RKO (cell line): Measurements from ENCODE around the gene NUDT16L1.
A peak's percentile ranks its signal among the peaks of the same experiment; 100 is the strongest.

Source experiments
- DNase-seq: peaks from one replicate; pipeline ENCODE4 v3.0.0-alpha.2; 2016; ENCODE audit warnings: low spot score

The NUDT16L1 gene

DNA sequence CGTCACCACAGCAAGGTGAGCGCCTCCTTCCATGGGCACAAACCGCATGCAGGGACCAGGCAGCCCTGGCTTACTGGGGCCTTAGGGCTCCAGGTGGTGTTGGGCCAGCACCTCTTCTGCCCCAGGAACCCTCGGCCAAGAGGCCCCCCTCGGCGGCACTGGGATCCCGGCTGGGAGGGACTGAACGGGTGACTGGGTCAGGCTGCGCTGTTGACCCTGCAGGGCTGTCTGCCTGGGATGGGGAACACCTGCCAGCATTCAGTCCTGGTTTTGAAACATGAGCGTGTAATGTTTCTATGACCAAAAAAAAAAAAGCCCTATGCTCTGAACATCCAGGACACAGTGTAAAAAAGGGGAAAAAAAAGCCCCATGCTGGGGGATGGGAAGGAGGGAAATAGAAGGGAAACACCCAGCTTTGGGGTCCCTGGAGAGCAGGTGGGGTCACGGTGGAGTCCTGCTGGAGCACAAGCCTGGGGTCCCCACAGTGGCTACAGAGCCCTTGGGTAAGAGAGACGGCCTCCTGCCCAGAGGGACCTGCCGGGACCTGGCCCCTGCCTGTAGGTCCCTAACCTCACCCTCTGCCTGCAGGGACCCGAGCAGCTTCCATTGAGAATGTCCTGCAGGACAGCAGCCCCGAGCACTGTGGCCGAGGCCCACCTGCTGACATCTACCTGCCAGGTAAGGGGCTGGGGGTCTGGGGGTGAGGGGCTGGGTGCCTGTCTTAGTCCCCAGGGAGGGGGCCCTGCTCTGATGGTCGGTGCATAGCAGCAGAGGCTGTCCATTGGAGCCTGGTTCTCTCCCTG lies 9.9 kb upstream of the NUDT16L1 start:
- DNase-seq: no peak

DNA sequence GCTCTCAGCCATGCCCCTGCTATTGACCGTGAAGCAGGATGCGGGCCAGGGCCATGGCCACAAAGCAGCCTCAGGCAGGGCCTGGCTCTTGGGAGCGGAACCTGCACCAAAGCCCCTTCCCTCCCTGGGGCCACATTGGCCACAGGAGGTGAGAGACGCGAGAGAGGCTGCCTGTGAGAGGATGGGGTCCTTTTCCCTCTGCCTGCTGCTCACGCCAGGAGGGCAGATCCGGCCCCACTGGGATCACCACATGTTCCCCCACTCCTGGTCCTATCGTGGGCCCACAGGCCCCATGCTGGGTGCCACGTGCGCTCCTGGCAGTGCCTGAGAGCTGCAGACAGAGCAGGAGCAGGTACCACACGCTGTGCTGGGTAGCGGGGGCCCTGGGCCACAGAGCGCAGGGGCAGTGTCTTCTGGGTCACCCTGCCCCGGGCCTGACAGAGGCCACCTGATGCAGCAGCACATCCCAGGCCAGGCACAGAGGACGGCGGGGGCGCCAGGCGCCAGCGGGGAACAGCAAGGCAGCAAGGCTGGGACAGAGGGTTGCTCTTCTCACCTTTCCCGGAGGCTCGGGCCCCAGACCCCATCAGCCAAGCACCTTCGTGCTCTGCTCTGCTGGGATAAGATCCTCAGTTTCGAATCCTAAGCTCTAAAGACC lies 9.2 kb upstream of the NUDT16L1 start:
- DNase-seq: no peak

DNA sequence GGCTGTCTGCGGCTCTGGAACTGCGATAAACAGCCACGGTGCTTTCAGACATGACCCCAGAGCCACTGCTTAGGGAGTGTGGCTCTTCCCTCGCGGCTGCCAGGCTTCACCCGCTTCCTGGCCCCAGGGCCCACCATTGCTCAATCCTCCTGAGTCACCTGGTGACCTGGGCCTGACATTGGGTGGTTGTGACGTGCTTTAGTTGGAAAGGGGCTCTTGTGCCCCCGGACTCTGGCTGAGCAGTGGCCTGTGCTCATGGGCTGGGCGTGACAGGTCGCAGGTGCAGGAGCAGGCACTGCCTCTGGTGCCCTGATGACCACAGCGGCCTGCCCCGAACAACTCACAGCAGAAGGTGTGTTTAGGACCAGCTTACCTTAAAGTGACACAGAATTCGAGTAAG lies 8.6 kb upstream of the NUDT16L1 start:
- DNase-seq: no peak

DNA sequence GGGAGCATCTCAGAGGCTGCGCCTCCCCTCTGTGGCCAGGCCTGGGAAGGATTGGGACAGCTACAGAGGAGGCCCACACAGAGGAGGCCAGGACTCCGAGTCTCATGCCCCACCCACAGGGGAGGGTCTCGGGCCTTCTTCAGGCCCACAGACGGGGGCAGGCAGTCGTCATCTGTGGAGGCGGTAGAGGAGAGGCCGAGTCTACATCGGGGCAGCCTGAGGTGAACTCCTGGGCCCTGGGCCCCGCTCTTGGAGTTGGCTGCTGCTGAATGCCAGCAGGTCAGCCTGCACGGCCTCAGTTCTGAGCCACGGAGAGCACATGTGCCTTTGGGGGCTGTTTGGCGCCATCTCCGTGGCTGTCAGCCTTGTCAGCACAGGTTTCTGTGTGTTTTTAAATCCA lies 8.1 kb upstream of the NUDT16L1 start:
- DNase-seq: no peak

DNA sequence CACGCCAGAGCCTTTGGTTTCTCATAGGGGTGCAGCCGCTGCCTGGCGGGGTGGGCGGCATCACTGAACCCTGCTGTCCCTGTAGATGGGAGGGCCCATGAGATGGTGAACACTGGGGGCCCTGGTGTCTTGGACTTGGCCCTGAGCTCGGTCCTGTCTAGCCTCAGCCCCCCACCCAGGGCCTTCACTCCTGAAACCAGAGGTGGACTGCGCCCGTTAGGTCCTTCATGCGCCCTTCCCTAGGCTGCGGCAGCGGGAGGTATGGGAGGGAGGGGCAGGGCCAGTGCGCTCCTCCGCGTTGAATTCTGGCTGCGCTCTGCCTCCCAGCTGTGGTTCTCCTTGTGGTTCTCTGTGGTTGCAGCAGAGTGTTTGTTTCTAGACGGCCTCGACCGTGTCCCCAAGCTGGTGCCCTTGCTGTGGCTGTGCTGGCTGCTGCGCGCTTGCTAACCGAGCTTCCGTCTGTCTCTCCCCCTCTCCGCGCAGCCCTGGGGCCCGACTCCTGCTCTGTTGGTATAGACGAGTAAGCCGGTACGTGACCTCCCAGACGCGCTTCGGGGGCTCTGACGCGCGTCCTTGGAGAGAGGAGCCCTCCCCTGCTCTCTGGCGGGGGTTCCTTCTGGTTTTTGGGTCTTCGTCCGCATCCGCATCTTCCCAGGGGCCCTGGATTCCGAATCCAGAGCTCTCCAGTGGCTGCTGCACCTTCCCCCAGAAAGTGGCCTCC lies 7.4 kb upstream of the NUDT16L1 start:
- no peak for DNase-seq

DNA sequence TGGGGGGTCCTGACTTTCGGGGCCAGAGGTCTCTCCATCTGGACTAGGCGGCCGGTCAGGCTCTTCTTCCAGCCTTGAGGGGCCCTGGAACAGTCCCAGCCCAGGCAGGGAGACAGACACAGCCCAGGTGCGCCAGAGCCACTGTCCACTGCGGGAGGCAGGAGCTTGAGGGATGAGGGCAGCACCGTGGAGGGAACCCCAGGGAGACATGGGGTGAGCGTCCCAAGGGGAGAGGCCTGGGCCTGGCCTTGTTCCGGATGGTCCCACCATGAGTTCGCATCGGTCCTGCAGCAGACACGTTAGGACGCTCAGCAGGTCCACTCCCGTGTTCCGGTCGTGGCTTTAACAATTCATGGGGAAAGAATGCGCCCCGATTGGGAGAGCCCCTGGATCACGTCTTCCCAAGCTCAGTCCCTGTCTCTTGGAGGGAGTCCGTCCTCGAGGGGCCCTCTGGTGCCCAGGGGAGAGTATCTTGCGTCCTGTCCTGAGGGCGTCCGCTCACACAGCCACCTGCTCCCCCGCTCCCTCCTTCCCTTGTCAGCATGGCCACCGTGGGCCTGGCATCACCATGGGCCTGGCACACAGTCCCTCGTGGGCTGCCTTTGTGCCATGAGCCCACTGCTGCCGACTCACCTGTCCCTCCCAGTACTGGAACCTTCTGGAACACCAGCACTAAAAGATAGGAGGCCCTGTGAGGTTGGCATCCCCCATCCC lies 6.7 kb upstream of the NUDT16L1 start:
- DNase-seq: no peak

DNA sequence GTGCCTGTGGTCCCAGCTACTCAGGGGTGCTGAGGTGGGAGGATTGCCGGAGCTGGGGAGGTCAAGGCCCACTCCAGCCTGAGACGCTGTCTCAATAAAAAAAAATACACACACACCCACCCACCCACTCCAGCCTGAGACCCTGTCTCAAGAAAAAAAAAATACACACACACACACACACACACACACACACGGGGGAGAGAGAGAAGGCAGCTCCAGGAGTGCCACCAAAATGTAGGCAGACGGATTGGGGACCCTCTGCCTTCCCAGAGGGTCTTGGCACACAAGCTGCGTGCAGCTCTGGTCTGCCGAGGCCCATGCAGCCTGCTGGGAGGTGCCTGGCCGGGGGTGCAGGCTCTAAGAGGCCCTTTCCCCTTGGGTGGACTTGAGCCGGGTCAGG lies 5.9 kb upstream of the NUDT16L1 start:
- no peak for DNase-seq

DNA sequence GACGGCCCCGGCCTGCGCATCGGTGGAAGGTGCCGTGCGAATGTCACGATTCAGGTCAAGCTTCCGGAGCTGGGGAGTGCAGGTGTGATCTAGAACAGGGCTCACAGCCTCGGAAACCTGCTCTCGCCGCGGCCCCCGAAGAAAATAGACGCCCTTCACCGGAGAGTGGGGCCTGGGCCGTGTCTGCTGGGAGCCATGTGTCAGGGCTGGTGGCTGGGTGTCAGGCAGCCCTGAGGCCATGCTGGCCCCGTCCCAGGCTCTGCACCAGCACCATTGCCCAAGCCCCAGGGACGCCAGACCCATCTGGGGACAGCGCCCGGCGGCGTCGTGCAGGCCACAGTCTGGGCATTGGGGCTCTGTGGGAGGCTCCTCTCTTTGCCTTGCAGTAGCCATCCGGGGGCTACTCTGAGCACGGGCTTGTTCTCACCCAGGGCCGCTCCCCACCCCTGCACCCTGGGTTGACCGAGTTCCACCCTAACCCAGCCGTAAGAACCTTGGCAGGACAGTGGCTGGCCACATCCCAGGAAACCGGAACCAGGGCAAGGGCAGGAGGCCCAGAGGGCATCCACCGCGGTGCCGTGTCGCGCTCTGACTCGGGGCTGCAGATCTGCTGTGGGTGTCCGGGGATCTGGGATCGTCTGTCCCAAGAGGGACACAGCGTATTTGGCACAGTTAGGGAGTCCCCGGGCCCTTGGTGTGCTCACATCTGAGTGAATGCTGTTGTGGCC lies 5.3 kb upstream of the NUDT16L1 start:
- no peak for DNase-seq

DNA sequence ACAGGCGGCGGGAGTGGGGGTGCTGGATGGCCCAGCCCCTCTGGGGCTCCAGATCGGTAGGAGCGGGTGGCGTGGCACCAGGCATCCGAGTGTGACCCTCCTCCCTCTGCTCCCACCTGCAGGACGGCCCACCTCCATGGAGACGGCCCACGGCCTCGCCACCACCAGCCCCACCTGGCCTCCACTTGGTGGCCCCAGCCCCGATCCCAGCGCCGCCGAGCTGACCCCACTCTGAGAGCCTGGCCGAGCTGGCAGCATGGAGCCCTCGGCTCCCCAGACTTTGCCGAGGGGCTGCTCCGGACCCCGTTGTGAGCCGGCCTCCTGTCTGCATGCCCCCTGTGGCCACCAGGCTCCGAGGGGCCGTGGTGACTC lies 4.7 kb upstream of the NUDT16L1 start:
- no peak for DNase-seq

DNA sequence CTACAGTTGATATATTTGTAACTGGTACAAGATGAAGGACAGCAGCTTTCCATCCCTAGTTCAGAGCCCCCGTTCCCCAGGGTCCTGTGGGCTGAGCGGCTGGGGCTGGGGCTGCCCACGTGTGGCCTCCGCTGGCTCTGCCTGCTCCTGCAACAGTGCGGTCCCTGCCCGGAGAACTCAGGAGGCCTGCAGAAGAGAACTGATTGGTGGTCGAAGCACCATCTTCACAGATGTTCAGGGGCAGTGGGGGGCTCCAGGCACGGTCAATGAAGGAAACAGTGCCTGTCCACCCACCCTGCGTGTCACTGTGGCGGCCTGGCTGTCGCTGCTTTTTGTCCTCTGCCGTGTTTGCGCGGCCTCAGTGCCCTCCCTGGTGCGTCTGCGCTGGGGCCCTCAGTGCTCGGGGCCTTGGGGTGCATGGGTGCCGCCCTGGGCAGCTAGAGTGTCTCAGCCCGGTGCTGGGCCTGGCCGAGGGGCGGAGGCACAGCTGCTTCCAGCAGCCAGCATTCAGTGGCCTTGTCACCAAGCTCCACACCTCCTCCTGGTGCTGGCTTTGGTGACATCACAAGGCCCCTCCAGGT lies 4.2 kb upstream of the NUDT16L1 start:
- DNase-seq: no peak

DNA sequence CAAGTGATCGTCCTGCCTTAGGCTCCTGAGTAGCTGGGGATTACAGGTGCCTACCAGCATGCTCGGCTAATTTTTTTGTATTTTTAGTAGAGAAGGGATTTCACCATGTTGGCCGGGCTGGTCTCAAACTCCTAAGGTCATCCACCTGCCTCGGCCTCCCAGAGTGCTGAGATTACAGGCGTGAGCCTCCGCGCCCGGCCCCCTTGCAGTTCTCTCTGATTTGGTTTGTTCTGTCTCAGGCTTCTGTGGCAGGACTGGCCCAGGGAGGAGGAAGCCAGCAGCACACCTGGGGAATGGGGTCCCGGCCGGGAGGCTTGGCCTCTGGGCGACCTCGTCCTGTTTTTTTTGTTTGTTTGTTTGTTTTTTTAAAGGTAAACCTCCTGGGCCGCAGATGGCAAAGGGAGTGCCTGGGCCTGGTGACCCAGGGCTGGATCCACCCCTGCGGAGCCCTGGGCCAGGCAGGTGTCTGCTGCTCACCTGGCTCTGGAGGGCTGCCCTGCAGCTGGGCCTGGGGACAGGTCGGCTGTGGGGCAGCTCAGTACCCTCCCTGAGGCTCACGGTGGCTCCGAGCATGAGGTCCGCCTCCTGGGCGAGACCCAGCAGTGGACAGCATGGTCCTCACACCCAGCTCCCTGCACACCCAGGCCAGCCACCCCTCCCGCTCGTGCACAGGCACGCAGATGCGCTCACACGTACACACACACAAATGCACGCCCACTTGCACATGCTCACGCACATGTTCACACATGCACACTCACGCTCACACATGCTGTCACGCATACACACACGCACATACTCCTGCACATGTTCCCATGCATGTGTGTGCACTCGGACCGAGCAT lies 3.3 kb upstream of the NUDT16L1 start:
- DNase-seq: no peak

DNA sequence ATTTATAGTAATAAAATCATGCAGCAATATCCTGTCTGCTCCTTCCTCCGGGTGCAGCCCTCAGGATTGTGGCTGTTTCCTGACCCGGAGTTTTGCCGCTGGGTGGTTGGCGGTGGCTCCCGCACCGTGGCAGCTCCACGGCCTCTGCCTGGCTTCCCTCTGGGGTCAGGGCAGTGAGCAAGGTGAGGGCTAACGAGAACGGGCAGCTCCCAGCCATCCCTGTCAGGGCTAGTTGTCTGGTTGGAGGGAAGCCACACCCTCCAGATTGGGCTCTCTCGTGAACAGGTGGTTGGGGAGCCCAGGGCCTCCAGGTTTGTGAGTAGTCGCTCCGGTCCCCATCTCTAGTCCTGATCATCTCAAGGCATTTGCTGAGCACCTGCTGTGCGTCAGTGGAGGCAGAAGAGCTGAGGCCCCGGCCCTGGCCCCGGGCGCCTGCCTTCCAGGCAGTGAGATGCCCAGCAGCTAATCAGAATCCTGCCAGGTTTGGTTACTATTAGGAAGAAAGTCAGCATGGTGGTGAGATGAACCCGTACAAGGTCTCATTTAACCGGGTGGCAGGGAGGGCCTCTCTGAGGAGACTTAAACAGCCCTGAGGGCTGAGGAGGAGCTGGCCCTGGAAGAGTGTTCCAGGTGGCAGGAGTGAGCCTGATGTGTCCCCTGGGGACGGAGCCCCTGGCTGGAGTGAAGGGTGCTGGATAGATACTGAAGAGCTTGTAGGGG lies 2.3 kb upstream of the NUDT16L1 start:
- no peak for DNase-seq

DNA sequence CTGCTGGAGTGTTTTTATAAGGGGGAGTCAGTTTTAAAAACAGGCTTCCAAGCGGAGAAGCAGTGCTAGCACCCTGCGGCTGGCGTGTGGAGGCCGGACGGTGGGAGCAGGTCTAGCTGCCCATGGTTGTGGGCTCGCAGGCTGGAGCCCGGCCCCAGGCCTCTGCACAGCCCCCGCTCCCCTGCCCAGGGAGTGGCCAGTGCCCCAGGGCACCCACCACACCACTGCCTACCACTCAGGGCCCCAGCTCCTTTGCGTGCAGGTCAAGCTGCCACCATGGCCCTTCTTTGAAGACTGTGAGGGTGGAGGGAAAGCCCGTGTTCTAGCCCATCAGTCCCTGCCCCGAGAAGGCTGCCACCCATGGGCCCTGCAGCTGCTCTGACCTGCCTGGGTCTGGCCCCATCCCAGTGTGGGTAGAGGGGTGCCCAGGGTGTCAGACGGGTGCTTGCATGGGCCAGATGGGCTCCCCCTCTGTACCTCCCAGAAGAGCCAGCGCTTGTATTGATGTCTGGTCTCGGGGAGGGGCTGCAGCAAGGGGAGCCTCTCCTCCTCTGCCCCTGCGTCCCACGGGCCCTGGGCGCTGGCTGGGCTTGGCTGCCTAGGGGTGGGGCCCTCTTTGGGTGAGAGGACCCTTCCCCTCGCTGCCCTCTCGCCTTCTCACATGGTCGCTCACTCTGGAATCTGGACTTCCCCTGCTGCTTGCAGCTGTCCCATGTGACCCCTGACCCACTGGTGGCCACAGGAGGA lies 1.5 kb upstream of the NUDT16L1 start:
- DNase-seq: no peak

DNA sequence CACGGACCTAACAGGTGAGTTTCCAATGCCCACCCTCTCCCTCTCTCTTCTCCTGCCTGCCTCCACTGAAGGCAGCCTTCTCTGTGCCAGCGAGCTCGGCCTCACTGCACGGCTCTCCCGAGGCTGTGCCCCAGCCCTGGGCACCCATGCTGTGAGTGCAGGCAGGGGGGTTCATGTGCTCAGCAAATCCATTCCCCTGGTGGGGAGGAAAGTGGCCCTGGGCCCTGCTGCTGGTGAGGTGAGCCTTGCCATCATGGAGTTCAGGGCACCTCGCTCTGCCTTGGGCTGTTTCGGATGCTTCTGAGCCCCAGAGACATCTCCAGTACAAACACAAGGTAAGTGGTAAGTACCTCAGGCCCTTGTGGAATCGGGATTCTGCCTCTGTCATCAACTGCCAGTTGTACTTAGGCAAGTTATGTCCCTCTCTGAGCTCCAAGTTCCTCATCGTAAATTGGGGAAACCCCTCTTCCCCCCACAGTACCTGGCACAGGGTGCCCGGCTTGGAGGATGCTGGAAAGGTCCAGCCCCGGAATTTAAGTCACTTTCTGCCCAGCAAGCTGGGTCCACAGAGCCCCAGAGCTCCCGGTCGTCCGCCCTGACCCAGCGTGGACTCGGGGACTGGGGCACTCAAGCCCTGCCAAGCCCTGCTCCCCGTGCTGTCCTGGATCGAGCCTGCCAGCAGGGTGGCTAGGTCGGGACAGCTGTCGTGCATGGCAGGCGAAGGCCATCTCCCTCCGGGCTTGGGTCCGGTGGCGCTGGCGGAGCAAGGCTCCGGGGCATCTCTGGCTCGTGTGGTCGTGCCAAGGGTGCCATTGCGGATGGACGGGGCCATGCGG lies 684 bp upstream of the NUDT16L1 start:
- DNase-seq: no peak

DNA sequence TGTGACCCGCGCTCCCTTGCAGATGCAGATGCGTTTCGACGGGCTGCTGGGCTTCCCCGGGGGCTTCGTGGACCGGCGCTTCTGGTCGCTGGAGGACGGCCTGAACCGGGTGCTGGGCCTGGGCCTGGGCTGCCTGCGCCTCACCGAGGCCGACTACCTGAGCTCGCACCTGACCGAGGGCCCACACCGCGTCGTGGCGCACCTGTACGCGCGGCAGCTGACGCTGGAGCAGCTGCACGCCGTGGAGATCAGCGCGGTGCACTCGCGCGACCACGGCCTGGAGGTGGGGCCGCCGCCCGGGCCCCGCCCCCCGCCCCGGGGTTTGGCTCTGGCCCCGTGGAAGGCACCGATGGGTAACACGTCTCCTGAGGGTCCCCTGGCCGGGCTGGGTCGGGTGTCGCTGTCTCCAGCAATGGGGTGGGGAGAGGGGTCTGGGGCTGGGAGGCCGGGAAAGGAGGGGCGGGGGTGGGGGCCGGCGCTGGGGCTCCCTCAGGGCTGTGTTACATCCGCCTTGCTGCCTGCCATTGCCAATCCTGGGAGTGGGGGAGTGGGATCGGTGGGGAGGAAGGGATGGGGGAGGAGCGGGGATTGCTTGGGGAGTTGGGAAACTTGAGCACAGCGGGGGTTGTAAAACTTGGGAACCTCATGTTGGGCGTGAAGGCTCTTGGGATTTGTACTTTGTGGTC lies 737 bp downstream of the NUDT16L1 start:
- DNase-seq: peak; percentile 28

DNA sequence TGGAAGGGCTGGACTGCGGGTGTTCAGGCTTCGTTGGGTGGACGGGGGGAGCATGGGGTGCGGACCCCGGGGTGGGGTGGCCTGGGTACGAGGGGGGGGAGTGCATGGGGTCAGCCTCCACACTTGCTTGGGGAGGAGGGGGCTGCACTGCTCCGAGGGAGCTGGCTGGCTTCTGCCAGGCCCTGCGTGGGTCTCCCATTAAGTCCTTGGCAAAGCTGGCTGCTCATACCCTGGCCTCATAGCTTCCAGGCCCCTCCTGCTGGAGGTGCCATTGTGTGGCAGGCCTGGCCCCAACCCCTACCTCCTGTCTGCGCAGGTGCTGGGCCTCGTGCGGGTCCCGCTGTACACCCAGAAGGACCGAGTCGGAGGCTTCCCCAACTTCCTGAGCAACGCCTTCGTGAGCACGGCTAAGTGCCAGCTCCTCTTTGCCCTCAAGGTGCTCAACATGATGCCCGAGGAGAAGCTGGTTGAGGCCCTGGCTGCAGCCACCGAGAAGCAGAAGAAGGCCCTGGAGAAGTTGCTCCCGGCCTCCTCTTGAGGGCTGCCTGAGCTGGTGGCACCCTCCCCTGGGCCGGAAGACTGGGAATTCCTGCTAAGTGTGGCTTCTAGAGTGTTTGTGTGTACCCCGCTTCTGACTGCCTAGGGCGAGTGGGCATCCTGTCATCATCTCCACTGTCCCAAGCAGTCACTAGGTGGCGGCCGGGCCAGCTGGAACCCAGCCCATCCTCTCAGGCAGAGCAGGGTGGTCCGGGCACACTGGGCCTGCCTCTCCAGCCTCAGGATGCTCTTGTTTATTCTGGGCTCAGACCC lies 1.5 kb downstream of the NUDT16L1 start:
- no peak for DNase-seq
